BLaER1 treated with 17β-estradiol and CSF1 and Interleukin-3, amounts not matched to agents 10 nM and 100 nM (cell line): ENCODE data around the gene RCOR1.

Source experiments
- H3K27ac ChIP-seq, 11 experiments: shearing (Covaris generic); formaldehyde crosslinking; 2 replicates each; pipeline ENCODE4 v1.8.1; 2022
- H3K27me3 ChIP-seq, 11 experiments: shearing (Covaris generic); formaldehyde crosslinking; 2 replicates each; pipeline ENCODE4 v1.8.1; 2022
- H3K36me3 ChIP-seq, 11 experiments: shearing (Covaris generic); formaldehyde crosslinking; 2 replicates each; pipeline ENCODE4 v1.8.1; 2022
- H3K4me1 ChIP-seq, 10 experiments: shearing (Covaris generic); formaldehyde crosslinking; 2 replicates each; pipeline ENCODE4 v1.8.1; 2022
- H3K4me2 ChIP-seq, 11 experiments: shearing (Covaris generic); formaldehyde crosslinking; 2 replicates each; pipeline ENCODE4 v1.8.1; 2022
- H3K4me3 ChIP-seq, 10 experiments: shearing (Covaris generic); formaldehyde crosslinking; 2 replicates each; pipeline ENCODE4 v1.8.1; 2022
- H3K9ac ChIP-seq, 11 experiments: shearing (Covaris generic); formaldehyde crosslinking; 2 replicates each; pipeline ENCODE4 v1.8.1; 2022
- H3K9me3 ChIP-seq, 11 experiments: shearing (Covaris generic); formaldehyde crosslinking; replicated peaks in 1 of 11; 2 replicates each; pipeline ENCODE4 v1.8.1; 2022
- H4K20me1 ChIP-seq, 11 experiments: shearing (Covaris generic); formaldehyde crosslinking; 2 replicates each; pipeline ENCODE4 v1.8.1; 2022
- Cebpa-rat ChIP-seq, 11 experiments: shearing (Covaris generic); IDR thresholded peaks; 2 replicates each; pipeline ENCODE4 v1.8.1; 2022

Gene RCOR1

DNA sequence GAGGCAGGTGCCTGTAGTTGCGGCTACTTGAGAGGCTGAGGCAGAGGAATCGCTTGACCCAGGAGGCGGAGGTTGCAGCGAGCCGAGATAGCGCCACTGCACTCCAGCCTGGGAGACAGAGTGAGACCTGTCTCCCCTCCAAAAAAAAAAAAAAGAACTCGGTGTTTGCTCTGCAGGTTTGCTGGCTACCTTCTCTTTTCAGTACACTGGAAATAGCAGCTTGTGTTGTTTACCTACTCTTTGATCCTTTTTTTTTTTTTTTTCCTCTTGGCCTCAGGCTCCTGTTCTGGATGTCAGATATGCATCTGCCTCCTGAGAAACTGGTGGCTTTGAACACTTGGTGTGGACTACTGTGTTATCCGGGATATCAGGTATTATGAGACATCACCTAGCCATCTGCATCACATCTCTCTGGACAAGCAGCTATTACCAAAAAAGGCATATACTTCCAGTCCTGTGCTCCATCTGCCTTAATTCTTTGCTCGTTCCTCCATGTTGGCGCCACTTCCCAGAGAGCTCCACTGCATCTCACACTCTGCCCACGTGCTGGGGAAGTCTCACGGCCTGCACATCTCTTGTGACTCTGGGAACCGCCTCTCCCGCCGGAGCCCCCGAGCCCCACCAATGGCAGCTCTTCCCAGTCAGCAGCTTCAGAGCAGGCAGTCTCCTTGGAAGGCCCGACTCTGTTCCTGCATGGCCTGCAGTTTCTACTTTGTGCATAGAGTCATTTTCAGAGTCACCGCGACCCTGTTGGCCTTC lies 133.9 kb downstream of the RCOR1 start:
- no peak overlapping the region for H3K27ac ChIP-seq
- peaks cover 97 to 100% (median 99%) of the 10 kb centered on the region in 11 experiments for H3K36me3 ChIP-seq

DNA sequence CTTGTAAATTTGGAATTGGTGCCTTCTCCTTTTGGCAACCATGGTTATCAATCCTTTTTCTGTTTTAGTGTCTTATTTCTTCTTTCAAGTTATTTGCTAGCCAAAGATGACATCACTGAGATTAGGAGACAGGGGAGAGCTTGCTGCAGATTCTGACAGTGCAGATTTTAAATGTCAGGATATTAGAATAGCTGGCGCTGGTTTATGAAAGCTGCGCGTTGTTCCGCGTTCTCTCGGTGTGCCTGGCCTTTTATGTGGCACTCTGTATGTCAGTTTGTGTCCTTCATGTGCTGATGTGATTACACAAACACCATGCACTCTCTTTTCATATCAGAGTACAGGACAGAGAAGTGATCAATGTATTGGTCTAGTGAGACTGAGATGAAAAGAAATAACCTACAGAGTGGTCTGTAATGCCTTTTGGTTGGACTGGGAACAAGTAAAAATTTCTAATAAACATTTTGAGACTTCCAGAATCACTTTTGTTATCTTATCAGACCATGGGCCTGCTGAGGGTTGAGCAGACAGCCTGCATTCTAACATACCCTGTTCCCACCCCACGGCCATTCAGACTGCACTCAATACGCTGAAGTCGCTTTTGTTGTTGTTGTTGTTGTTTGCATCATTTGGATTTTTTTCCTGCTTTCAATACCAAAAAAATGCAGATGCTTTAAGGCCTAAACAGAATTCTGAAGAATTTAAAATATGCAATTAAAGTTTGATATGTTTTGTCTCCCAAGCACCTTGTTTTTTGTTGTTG lies 135.1 kb downstream of the RCOR1 start:
- Histone ChIP-seq H3K27ac (no peak overlapping the region), H4K20me1 (peaks cover 9 to 93% (median 49%) of the 10 kb centered on the region in 11 experiments; a peak in 20 of 22 replicates), H3K4me1 (no peaks in the 10 kb centered on the region), H3K9me3 (no peaks in the 10 kb centered on the region), H3K36me3 (peaks cover 97 to 100% (median 98%) of the 10 kb centered on the region in 11 experiments), H3K27me3 (no peaks in the 10 kb centered on the region), H3K9ac (no peak overlapping the region), H3K4me3 (no peak overlapping the region), H3K4me2 (no peak overlapping the region)
- no peak for TF ChIP-seq Cebpa-rat (IDR thresholded peaks at IDR 0.05)

More for the DNA sequence above, 133.9 kb downstream of the RCOR1 start:
- H3K4me3 ChIP-seq, result no peak overlapping the region
- no peak overlapping the region for H3K4me2 ChIP-seq
- no peak for TF ChIP-seq Cebpa-rat (IDR thresholded peaks at IDR 0.05)
- no peaks in the 10 kb centered on the region for H3K4me1 ChIP-seq
- no peaks in the 10 kb centered on the region for H3K9me3 ChIP-seq
- H3K27me3 ChIP-seq, result no peaks in the 10 kb centered on the region
- no peak overlapping the region for H3K9ac ChIP-seq
- H4K20me1 ChIP-seq, result peaks cover 14 to 90% (median 44%) of the 10 kb centered on the region in 11 experiments; a peak in 20 of 22 replicates

DNA sequence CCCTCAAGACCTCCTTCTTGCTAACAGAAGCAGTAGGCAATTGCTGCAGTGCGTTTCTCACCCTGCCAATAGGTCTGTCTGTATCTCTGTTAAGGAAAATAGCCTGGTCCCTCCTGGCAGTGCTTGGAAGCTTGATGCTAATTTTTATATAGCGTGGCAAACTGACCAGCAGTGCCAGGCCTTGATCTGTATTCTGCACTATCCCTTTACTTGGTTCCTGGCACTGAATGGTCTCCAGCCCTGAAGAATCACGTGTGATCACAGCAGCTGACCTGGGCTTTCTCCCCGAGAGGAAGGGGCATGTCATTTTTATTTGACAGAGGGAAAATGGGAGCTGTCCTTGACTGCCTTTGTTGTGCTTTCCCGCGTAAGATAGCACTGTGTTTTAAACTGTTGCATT lies 136.1 kb downstream of the RCOR1 start:
- H3K27me3 ChIP-seq, result no peaks in the 10 kb centered on the region
- no peak for TF ChIP-seq Cebpa-rat (IDR thresholded peaks at IDR 0.05)
- no peak overlapping the region for H3K4me2 ChIP-seq
- H3K36me3 ChIP-seq, result peaks cover 95 to 100% (median 97%) of the 10 kb centered on the region in 11 experiments
- no peak overlapping the region for H3K27ac ChIP-seq
- H3K4me3 ChIP-seq, result no peak overlapping the region
- H3K4me1 ChIP-seq, result no peaks in the 10 kb centered on the region
- no peak overlapping the region for H3K9ac ChIP-seq
- H4K20me1 ChIP-seq, result peaks cover 9 to 91% (median 49%) of the 10 kb centered on the region in 11 experiments; a peak in 20 of 22 replicates
- no peaks in the 10 kb centered on the region for H3K9me3 ChIP-seq

DNA sequence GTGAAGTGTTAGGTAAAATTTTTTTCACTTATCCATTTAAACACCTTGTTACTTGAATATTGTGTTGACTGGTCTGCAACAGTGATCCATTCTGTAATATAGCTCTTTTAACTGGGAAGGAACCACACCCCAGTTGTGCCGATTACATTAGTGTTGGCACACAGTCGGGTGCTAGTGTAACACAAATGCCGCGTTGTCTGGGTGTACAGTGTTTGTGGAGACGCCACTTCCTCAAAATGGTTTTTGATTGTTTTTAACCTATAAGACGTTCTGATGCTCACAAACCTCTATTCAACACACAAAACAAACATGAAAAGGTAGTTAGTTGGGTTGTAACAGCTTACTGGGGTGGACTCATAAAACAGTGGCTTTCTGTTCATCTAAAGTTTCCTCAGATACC lies 136.8 kb downstream of the RCOR1 start:
- no peaks in the 10 kb centered on the region for H3K9me3 ChIP-seq
- TF ChIP-seq Cebpa-rat (IDR thresholded peaks at IDR 0.05), result no peak
- H3K27me3 ChIP-seq, result no peaks in the 10 kb centered on the region
- no peak overlapping the region for H3K9ac ChIP-seq
- H4K20me1 ChIP-seq, result peaks cover 9 to 91% (median 49%) of the 10 kb centered on the region in 11 experiments; a peak in 20 of 22 replicates
- no peak overlapping the region for H3K4me3 ChIP-seq
- peaks cover 90 to 100% (median 94%) of the 10 kb centered on the region in 11 experiments for H3K36me3 ChIP-seq
- no peak overlapping the region for H3K27ac ChIP-seq
- no peak overlapping the region for H3K4me2 ChIP-seq
- no peaks in the 10 kb centered on the region for H3K4me1 ChIP-seq

DNA sequence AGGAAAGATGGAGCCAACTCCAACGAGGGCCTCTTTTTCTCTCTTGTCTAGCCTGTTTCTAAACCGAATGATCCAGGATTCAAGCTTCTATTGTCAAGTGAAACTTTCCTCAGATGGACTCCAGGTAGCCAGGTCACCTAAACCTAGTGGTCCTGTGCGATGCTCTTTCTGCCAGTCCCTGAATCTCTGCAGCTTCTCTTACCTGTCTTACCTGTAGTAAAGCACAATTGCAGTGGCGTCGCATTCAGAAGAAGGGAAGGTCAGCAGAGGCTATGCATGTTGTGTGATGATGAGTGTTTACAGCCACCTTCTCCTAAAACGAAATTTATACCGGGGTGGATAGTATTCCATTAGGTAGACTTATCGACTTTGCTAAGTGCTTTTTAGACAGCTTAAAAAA lies 137.4 kb downstream of the RCOR1 start:
- TF ChIP-seq Cebpa-rat (IDR thresholded peaks at IDR 0.05), result no peak
- no peak overlapping the region for H3K9ac ChIP-seq
- no peaks in the 10 kb centered on the region for H3K27me3 ChIP-seq
- H3K4me2 ChIP-seq, result no peak overlapping the region
- no peak overlapping the region for H3K4me3 ChIP-seq
- H4K20me1 ChIP-seq, result peaks cover 9 to 87% (median 49%) of the 10 kb centered on the region in 11 experiments; a peak in 20 of 22 replicates
- H3K36me3 ChIP-seq, result peaks cover 84 to 100% (median 88%) of the 10 kb centered on the region in 11 experiments
- H3K9me3 ChIP-seq, result no peaks in the 10 kb centered on the region
- H3K27ac ChIP-seq, result no peak overlapping the region
- no peaks in the 10 kb centered on the region for H3K4me1 ChIP-seq

DNA sequence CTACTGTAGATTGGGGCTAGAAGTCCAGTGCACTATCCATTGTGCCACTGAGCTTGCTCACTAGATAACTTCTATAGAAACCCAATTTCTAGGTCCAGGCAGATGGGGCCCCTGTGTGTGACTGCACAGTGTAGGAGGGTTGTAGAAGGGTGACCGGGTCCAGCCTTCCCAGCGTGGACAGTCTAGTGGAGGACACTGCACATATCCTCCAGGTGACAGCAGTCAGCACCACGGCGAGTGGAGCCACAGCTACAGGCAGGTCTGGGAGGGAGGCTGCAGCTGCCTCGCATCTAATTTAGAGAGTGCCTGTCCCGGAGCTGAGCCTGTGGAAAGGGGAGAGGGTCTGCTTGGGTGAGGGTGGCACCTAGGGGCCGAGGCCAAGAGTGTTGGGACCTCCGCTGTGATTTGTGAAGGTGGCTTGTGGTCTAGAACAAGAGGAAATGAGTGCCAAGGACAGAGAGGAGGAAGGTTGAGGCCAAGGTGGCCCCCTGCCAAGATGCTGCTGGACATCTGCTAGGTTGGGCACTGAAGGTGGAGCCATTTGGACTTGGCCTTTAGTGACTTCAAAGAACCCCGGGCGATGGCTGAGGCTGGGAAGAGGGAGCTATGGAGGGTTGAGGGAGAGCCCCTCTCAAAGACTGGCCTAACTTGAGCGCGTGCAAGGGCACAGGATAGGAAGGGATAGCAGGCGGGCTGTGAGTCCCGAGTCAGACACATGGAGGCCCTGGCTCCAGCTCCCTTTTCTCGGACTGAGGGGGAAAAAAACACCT lies 138.8 kb downstream of the RCOR1 start:
- Histone ChIP-seq H3K4me2 (no peak overlapping the region), H3K4me3 (no peak overlapping the region), H3K9ac (no peak overlapping the region), H3K9me3 (no peaks in the 10 kb centered on the region), H3K27ac (no peak overlapping the region), H3K4me1 (no peaks in the 10 kb centered on the region), H3K27me3 (no peaks in the 10 kb centered on the region), H3K36me3 (peaks cover 72 to 100% (median 77%) of the 10 kb centered on the region in 11 experiments), H4K20me1 (peaks cover 9 to 78% (median 37%) of the 10 kb centered on the region in 11 experiments; a peak in 19 of 22 replicates)
- no peak for TF ChIP-seq Cebpa-rat (IDR thresholded peaks at IDR 0.05)

DNA sequence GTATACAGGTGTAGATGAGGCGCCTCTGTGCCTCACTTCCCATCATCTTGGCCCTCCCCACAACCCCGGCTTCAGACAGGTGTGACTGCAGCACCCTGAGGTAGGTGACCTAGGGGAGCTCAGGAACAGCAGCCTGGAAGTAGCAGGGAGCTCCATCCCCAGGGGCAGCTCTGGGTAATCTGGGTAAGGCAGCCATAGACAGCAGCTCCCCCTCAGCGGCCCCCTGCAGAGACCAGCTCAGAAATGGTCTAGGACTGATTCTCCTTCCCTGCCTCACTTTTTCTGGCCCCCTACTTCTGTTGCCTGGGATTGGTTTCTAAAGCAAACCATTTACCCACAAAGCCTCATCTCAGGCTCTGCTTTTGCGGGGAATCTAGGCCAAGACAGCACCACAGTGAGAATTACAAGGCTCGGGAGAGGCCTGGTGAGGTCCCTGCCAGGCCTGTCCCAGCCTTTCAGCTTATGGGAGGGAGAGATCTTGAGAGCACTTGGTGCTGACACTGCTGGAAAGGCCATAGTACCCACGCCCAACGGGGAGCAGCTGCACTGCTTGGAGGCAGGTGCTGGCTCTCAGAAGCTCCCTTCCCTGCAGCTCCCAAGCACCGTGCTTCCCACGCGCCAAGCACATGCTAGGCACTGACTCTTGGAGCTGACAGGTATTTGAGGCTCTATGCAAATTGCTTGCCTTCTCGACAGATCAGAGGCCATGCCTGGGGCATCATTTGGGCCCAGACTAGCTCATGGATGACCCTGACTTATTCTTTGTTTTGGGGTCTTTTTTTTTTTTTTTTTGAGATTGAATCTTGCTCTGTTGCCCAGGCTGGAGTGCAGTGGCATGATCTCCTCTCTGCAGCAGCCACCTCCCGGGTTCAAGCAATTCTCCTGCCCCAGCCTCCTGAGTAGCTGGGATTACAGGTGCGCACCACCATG lies 139.7 kb downstream of the RCOR1 start:
- TF ChIP-seq Cebpa-rat (IDR thresholded peaks at IDR 0.05), result no peak
- Histone ChIP-seq H3K4me2 (no peak overlapping the region), H3K27me3 (no peaks in the 10 kb centered on the region), H4K20me1 (peaks cover 9 to 78% (median 37%) of the 10 kb centered on the region in 11 experiments; a peak in 19 of 22 replicates), H3K27ac (no peak overlapping the region), H3K36me3 (peaks cover 65 to 100% (median 75%) of the 10 kb centered on the region in 11 experiments), H3K4me1 (peaks cover 0 to 3% (median 0%) of the 10 kb centered on the region in 10 experiments; a peak in 3 of 20 replicates), H3K9me3 (no peaks in the 10 kb centered on the region), H3K9ac (no peak overlapping the region), H3K4me3 (no peak overlapping the region)

DNA sequence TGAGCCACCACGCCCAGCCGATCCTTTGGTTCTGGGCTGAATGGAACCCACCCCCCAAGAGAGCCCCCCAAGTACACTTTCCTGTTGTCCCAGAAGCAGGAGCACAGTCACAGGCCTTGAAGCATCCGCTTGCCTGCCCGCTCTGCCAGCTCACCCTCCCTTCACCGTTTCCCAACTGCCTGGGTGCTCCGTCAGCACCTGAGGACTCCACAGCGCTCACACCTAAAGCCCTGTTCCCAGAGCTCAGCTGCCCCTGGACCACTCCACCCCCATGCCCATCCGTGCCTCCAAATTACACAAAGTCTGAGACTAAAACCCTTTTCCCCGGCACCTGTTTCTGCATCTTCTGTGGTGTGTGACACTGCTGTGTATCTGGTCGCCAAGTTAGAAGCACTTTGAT lies 140.5 kb downstream of the RCOR1 start:
- TF ChIP-seq Cebpa-rat (IDR thresholded peaks at IDR 0.05), result no peak
- no peaks in the 10 kb centered on the region for H3K9me3 ChIP-seq

More for the DNA sequence above, 140.5 kb downstream of the RCOR1 start:
- peaks cover 57 to 100% (median 75%) of the 10 kb centered on the region in 11 experiments for H3K36me3 ChIP-seq
- H3K9ac ChIP-seq, result no peak overlapping the region
- H3K27ac ChIP-seq, result no peak overlapping the region
- peaks cover 9 to 78% (median 37%) of the 10 kb centered on the region in 11 experiments; a peak in 19 of 22 replicates for H4K20me1 ChIP-seq
- H3K4me1 ChIP-seq, result peaks cover 0 to 11% (median 0%) of the 10 kb centered on the region in 10 experiments; a peak in 4 of 20 replicates
- H3K4me2 ChIP-seq, result no peak overlapping the region
- no peak overlapping the region for H3K4me3 ChIP-seq
- H3K27me3 ChIP-seq, result no peaks in the 10 kb centered on the region
